HEK293 (cell line): ENCODE data around the gene CEP350.

Source experiments
- ATF2 ChIP-seq: fragments of 450-650 bp; formaldehyde crosslinking; IDR thresholded peaks from 2 replicates; pipeline ENCODE4 v1.5.1; 2016; ENCODE audit warnings: missing biosample characterization, missing genetic modification characterization, low read depth
- BCL11A ChIP-seq: fragments of 450-650 bp; formaldehyde crosslinking; IDR thresholded peaks from 2 replicates; pipeline ENCODE4 v1.5.1; 2016; ENCODE audit warnings: low read depth, missing biosample characterization, missing genetic modification characterization
- GFI1B ChIP-seq: fragments of 450-650 bp; formaldehyde crosslinking; IDR thresholded peaks from 2 replicates; pipeline ENCODE4 v1.5.1; 2016; ENCODE audit warnings: missing biosample characterization, missing genetic modification characterization
- GLI2 ChIP-seq: fragments of 450-650 bp; formaldehyde crosslinking; IDR thresholded peaks from 2 replicates; pipeline ENCODE4; 2017; ENCODE audit warnings: missing biosample characterization, missing genetic modification characterization, low read depth, borderline replicate concordance
- MYNN ChIP-seq: fragments of 450-650 bp; formaldehyde crosslinking; IDR thresholded peaks from 2 replicates; pipeline ENCODE4 v1.5.1; 2016; ENCODE audit warnings: missing biosample characterization, missing genetic modification characterization, borderline replicate concordance
- MZF1 ChIP-seq: fragments of 450-650 bp; formaldehyde crosslinking; IDR thresholded peaks from 2 replicates; pipeline ENCODE4 v1.5.1; 2017; ENCODE audit warnings: missing biosample characterization, missing genetic modification characterization, borderline replicate concordance
- OSR2 ChIP-seq: fragments of 450-650 bp; formaldehyde crosslinking; IDR thresholded peaks from 2 replicates; pipeline ENCODE4 v1.5.1; 2016; ENCODE audit warnings: missing biosample characterization, missing genetic modification characterization
- PATZ1 ChIP-seq: fragments of 450-650 bp; formaldehyde crosslinking; IDR thresholded peaks from 2 replicates; pipeline ENCODE4 v1.5.1; 2016; ENCODE audit warnings: missing biosample characterization, missing genetic modification characterization
- PBX3 ChIP-seq: sonication (generic); formaldehyde crosslinking; IDR thresholded peaks from 2 replicates; pipeline ENCODE4 v1.8.1; 2022; ENCODE audit warnings: mild to moderate bottlenecking, moderate library complexity, missing genetic modification reagents
- YY1 ChIP-seq: fragments of 450-650 bp; formaldehyde crosslinking; IDR thresholded peaks from 2 replicates; pipeline ENCODE4 v1.5.1; 2018; ENCODE audit warnings: missing biosample characterization, missing genetic modification characterization
- ZBTB17 ChIP-seq: fragments of 450-650 bp; formaldehyde crosslinking; IDR thresholded peaks from 2 replicates; pipeline ENCODE4 v1.5.1; 2016; ENCODE audit warnings: missing biosample characterization, missing genetic modification characterization
- ZFP37 ChIP-seq: fragments of 450-650 bp; formaldehyde crosslinking; IDR thresholded peaks from 2 replicates; pipeline ENCODE4 v1.5.1; 2016; ENCODE audit warnings: missing biosample characterization, missing genetic modification characterization
- ZNF132 ChIP-seq: fragments of 450-650 bp; formaldehyde crosslinking; IDR thresholded peaks from 2 replicates; pipeline ENCODE4 v1.5.1; 2017; ENCODE audit warnings: missing biosample characterization, missing genetic modification characterization, borderline replicate concordance
- ZNF211 ChIP-seq: fragments of 450-650 bp; formaldehyde crosslinking; IDR thresholded peaks from 2 replicates; pipeline ENCODE4 v1.5.1; 2016; ENCODE audit warnings: low read depth, missing biosample characterization, missing genetic modification characterization
- ZNF214 ChIP-seq: fragments of 450-650 bp; formaldehyde crosslinking; IDR thresholded peaks from 2 replicates; pipeline ENCODE4 v1.5.1; 2017; ENCODE audit warnings: missing biosample characterization, mild to moderate bottlenecking, missing genetic modification characterization, borderline replicate concordance
- ZNF23 ChIP-seq: fragments of 450-650 bp; formaldehyde crosslinking; IDR thresholded peaks from 2 replicates; pipeline ENCODE4 v1.5.1; 2016; ENCODE audit warnings: missing biosample characterization, missing genetic modification characterization, borderline replicate concordance
- ZNF24 ChIP-seq: fragments of 450-650 bp; formaldehyde crosslinking; IDR thresholded peaks from 2 replicates; pipeline ENCODE4 v1.5.1; 2016; ENCODE audit warnings: missing biosample characterization, missing genetic modification characterization
- ZNF280C ChIP-seq: fragments of 450-650 bp; formaldehyde crosslinking; IDR thresholded peaks from 2 replicates; pipeline ENCODE4 v1.5.1; 2016; ENCODE audit warnings: missing biosample characterization, missing genetic modification characterization
- ZNF280D ChIP-seq: fragments of 450-650 bp; formaldehyde crosslinking; IDR thresholded peaks from 2 replicates; pipeline ENCODE4 v1.5.1; 2016; ENCODE audit warnings: missing biosample characterization, missing genetic modification characterization
- ZNF335 ChIP-seq: fragments of 450-650 bp; formaldehyde crosslinking; conservative IDR thresholded peaks from 2 replicates; pipeline ENCODE4 v1.5.1; 2016; ENCODE audit warnings: missing biosample characterization, missing genetic modification characterization
- ZNF37A ChIP-seq: fragments of 450-650 bp; IDR thresholded peaks from 2 replicates; pipeline ENCODE4 v1.5.1; 2018; ENCODE audit warnings: missing biosample characterization, missing genetic modification characterization
- ZNF529 ChIP-seq: fragments of 450-650 bp; formaldehyde crosslinking; IDR thresholded peaks from 2 replicates; pipeline ENCODE4 v1.5.1; 2017; ENCODE audit warnings: missing genetic modification characterization, missing biosample characterization; ENCODE audit not compliant: insufficient replicate concordance
- ZNF585B ChIP-seq: fragments of 450-650 bp; formaldehyde crosslinking; IDR thresholded peaks from 2 replicates; pipeline ENCODE4 v1.5.1; 2016; ENCODE audit warnings: missing biosample characterization, missing genetic modification characterization
- ZNF629 ChIP-seq: fragments of 450-650 bp; formaldehyde crosslinking; IDR thresholded peaks from 2 replicates; pipeline ENCODE4 v1.5.1; 2017; ENCODE audit warnings: missing biosample characterization, missing genetic modification characterization
- ZNF639 ChIP-seq: fragments of 450-650 bp; formaldehyde crosslinking; IDR thresholded peaks from 2 replicates; pipeline ENCODE4 v1.5.1; 2016; ENCODE audit warnings: missing biosample characterization, missing genetic modification characterization
- ZNF670 ChIP-seq: fragments of 450-650 bp; formaldehyde crosslinking; IDR thresholded peaks from 2 replicates; pipeline ENCODE4 v1.5.1; 2016; ENCODE audit warnings: missing biosample characterization, missing genetic modification characterization, low read depth
- ZNF677 ChIP-seq: fragments of 450-650 bp; IDR thresholded peaks from 2 replicates; pipeline ENCODE4 v1.5.0; 2018; ENCODE audit warnings: missing biosample characterization, mild to moderate bottlenecking, missing genetic modification characterization, moderate library complexity
- ZNF777 ChIP-seq: fragments of 450-650 bp; formaldehyde crosslinking; IDR thresholded peaks from 2 replicates; pipeline ENCODE4 v1.5.1; 2017; ENCODE audit warnings: missing biosample characterization, missing genetic modification characterization, borderline replicate concordance

Gene CEP350

GRCh38 chr1:179938752-179939151, 15.9 kb upstream of the CEP350 start (continued):
- no peak for TF ChIP-seq ZNF211 (tag by site-specific recombination)
- TF ChIP-seq ZNF670 (tag by site-specific recombination) = no peak
- no peak for TF ChIP-seq ZNF335
- peak; percentile 64; the same call in 1 of the 2 replicates for TF ChIP-seq BCL11A (tag by site-specific recombination)
- TF ChIP-seq ZNF280C (tag by site-specific recombination) = no peak
- TF ChIP-seq ZNF639 (tag by site-specific recombination) = no peak
- TF ChIP-seq ZNF280D (tag by site-specific recombination) = no peak
- TF ChIP-seq ZNF37A (tag by site-specific recombination) = no peak
- TF ChIP-seq GFI1B (tag by site-specific recombination) = peak; percentile 64; the same call in 1 of the 2 replicates
- no peak for TF ChIP-seq ZNF529 (tag by site-specific recombination)
- TF ChIP-seq MYNN = no peak
- TF ChIP-seq PBX3 (CRISPR knock-in tag) = no peak
- no peak for TF ChIP-seq GLI2 (tag by site-specific recombination)
- TF ChIP-seq ZBTB17 (tag by site-specific recombination) = peak; percentile 84
- no peak for TF ChIP-seq ZNF23 (tag by site-specific recombination)
- no peak for TF ChIP-seq ZNF585B
- TF ChIP-seq YY1 (tag by site-specific recombination) = no peak
- TF ChIP-seq ZNF629 (tag by site-specific recombination) = peak; percentile 67
- peak; percentile 90 for TF ChIP-seq OSR2 (tag by site-specific recombination)
- TF ChIP-seq ZNF24 = peak; percentile 47; the same call in 1 of the 2 replicates
- no peak for TF ChIP-seq ZNF214 (tag by site-specific recombination)
- no peak for TF ChIP-seq PATZ1 (tag by site-specific recombination)
- no peak for TF ChIP-seq ZNF777 (tag by site-specific recombination)
- no peak for TF ChIP-seq ZFP37 (tag by site-specific recombination)
- TF ChIP-seq MZF1 (tag by site-specific recombination) = peak; percentile 86; the same call in 1 of the 2 replicates
- no peak for TF ChIP-seq ZNF132 (tag by site-specific recombination)
- no peak for TF ChIP-seq ZNF677
- TF ChIP-seq ATF2 = no peak
